ENCODE measurements around the gene SOS2. TPM values are rescaled to one million over a fixed set of nuclear protein-coding genes. Genes with fewer than 3 reads are reported as not detected.
A peak's percentile ranks its signal among the peaks of the same experiment; 100 is the strongest.

The SOS2 gene
- total and polyA plus RNA-seq, 2 donors (not counting 3 experiments of a cell fraction or from before 2014, with no cell fraction given), result 6.7 to 21.3 TPM

- H3K36me3 ChIP-seq (ENCODE audit: control insufficient read depth in 2 of 2, extremely low read depth in 1 of 2, insufficient read depth in 2 of 2, low read length in 2 of 2), result no peaks in the 10 kb centered on the region
- peaks cover 9% of the 10 kb centered on the region for H4K20me1 ChIP-seq (replicated peaks; ENCODE audit: control insufficient read depth, extremely low read depth, insufficient read depth, low read length)
- POLR2A ChIA-PET, result no interaction called here
- no peaks in the 10 kb centered on the region for H3K9me3 ChIP-seq (replicated peaks; ENCODE audit: control insufficient read depth, insufficient read depth, low read length)
- DNase-seq (ENCODE audit: low read depth, low spot score) (peak; percentile 75), FAIRE-seq (peak; percentile 84)
- intact Hi-C loops (cut with micrococcal nuclease), result loop anchor here (1.0 to 10.0 kb wide), 4 partner anchors 81 to 606 kb away; partner anchors contain the start of genes DMAC2L, L2HGDH, MAP4K5 and MGAT2
- CTCF ChIA-PET, result interaction anchor here (1.0 kb wide), 1 partner anchor 368 kb away, joined by 3 read pairs; no protein-coding TSS in a partner anchor
- dilution Hi-C loops (cut with MboI; ENCODE audit: extremely low pct_ligation_motif_present, low sequenced_read_pairs), result no loop called here
- peaks cover 24% of the 10 kb centered on the region for H3K4me1 ChIP-seq (ENCODE audit: control insufficient read depth, extremely low read depth, insufficient read depth, low read length)
- peaks cover 46% of the 10 kb centered on the region for H3K79me2 ChIP-seq (ENCODE audit: control insufficient read depth, insufficient read depth, low read length)
- peak overlapping the region; percentile 91 for H3K9ac ChIP-seq (replicated peaks; ENCODE audit: extremely low read depth, insufficient read depth, low read length)
- peak overlapping the region; percentile 99 for H2AFZ ChIP-seq (ENCODE audit: low read depth, low read length)
- peaks cover 2% of the 10 kb centered on the region for H3K9me1 ChIP-seq (replicated peaks; ENCODE audit: control insufficient read depth, extremely low read depth, insufficient read depth, low read length)
- H3K27ac ChIP-seq (ENCODE audit: insufficient read depth, low read depth, low read length), result peak overlapping the region; percentile 88
- peak overlapping the region; percentile 98 for H3K4me2 ChIP-seq (ENCODE audit: insufficient read depth, low read length)
- BruUV-seq (replicated peaks), result TSS peak; percentile 41
- TF ChIP-seq POLR2A (IDR thresholded peaks at IDR 0.05; ENCODE audit: low read depth, low read length), result peak; percentile 7
- TF ChIP-seq FOS (IDR thresholded peaks at IDR 0.05; ENCODE audit: borderline replicate concordance, insufficient read depth, low read length), result peak; percentile 17
- no peak for TF ChIP-seq JUN (IDR thresholded peaks at IDR 0.05; ENCODE audit: borderline replicate concordance, insufficient read depth, insufficient read length, low read depth)
- no peaks in the 10 kb centered on the region for H3K27me3 ChIP-seq (ENCODE audit: control insufficient read depth in 2 of 2, insufficient read depth in 2 of 2, low read length in 2 of 2)
- H3K4me3 ChIP-seq (replicated peaks in 1 of 3; ENCODE audit: insufficient read depth in 1 of 3, low read depth in 1 of 3, low read length in 3 of 3), result peak overlapping the region; percentile 92 to 99 (median 98)
These were observed 490 bp downstream of the SOS2 start for GRCh38 chr14:50230701-50231474.

GRCh38 chr14:50230401-50230700 lies 1.0 kb downstream of the SOS2 start:
- Histone ChIP-seq H4K20me1 (replicated peaks; ENCODE audit: control insufficient read depth, extremely low read depth, insufficient read depth, low read length) (peaks cover 9% of the 10 kb centered on the region), H3K9me3 (replicated peaks; ENCODE audit: control insufficient read depth, insufficient read depth, low read length) (no peaks in the 10 kb centered on the region), H3K27me3 (ENCODE audit: control insufficient read depth in 2 of 2, insufficient read depth in 2 of 2, low read length in 2 of 2) (no peaks in the 10 kb centered on the region), H3K4me1 (ENCODE audit: control insufficient read depth, extremely low read depth, insufficient read depth, low read length) (peaks cover 29% of the 10 kb centered on the region), H3K36me3 (ENCODE audit: control insufficient read depth in 2 of 2, extremely low read depth in 1 of 2, insufficient read depth in 2 of 2, low read length in 2 of 2) (no peaks in the 10 kb centered on the region), H3K4me2 (ENCODE audit: insufficient read depth, low read length) (peak overlapping the region; percentile 98), H3K4me3 (replicated peaks in 1 of 3; ENCODE audit: insufficient read depth in 1 of 3, low read depth in 1 of 3, low read length in 3 of 3) (peak overlapping the region; percentile 92 to 99 (median 98)), H3K27ac (ENCODE audit: insufficient read depth, low read depth, low read length) (peak overlapping the region; percentile 88), H3K79me2 (ENCODE audit: control insufficient read depth, insufficient read depth, low read length) (peaks cover 49% of the 10 kb centered on the region), H3K9ac (replicated peaks; ENCODE audit: extremely low read depth, insufficient read depth, low read length) (peak overlapping the region; percentile 91), H3K9me1 (replicated peaks; ENCODE audit: control insufficient read depth, extremely low read depth, insufficient read depth, low read length) (peaks cover 4% of the 10 kb centered on the region), H2AFZ (ENCODE audit: low read depth, low read length) (peak overlapping the region; percentile 99)
- intact Hi-C loops (cut with micrococcal nuclease) (loop anchor here (2.0 to 10.0 kb wide), 3 partner anchors 302 to 606 kb away; partner anchors contain the start of genes MAP4K5, MGAT2 and RPL36AL), dilution Hi-C loops (cut with MboI; ENCODE audit: extremely low pct_ligation_motif_present, low sequenced_read_pairs) (no loop called here)
- BruUV-seq (replicated peaks), result TSS peak; percentile 33
- CTCF ChIA-PET, result no interaction called here
- no peak for TF ChIP-seq POLR2A (IDR thresholded peaks at IDR 0.05; ENCODE audit: low read depth, low read length)
- TF ChIP-seq GATA2 (IDR thresholded peaks at IDR 0.05; ENCODE audit: insufficient read depth, insufficient read length, low read depth, low read length), result no peak
- FAIRE-seq, result peak; percentile 12
- POLR2A ChIA-PET, result no interaction called here
- DNase-seq (ENCODE audit: low read depth, low spot score), result no peak
